Bronchial epithelial cell (primary cell): ENCODE data around the gene DIAPH3. TPM values are rescaled to one million over a fixed set of nuclear protein-coding genes. Genes with fewer than 3 reads are reported as not detected.
"Not testable (repeated sequence)": the region's sequence is repeated elsewhere in the genome, so short reads cannot be mapped to it uniquely, and the experiment has no call there.

Experiments used
- DNase-seq: peaks from one replicate; pipeline ENCODE4 v3.0.0-alpha.2; 2010; ENCODE audit warnings: low read depth
- FAIRE-seq: peaks from 2 replicates; lab custom pipeline; 2011; peaks lifted over from hg19 to GRCh38; lab: Jason Lieb, UNC
- H3K27me3 ChIP-seq: 2 replicates; pipeline ENCODE4 v1.5.1; 2011; ENCODE audit warnings: low read length; ENCODE audit not compliant: control insufficient read depth, insufficient read depth
- H3K36me3 ChIP-seq: 2 replicates; pipeline ENCODE4 v1.5.1; 2011; ENCODE audit warnings: low read length; ENCODE audit not compliant: control insufficient read depth, insufficient read depth
- H3K4me3 ChIP-seq: 2 replicates; pipeline ENCODE4 v1.5.1; 2011; ENCODE audit warnings: mild to moderate bottlenecking, low read depth, low read length, control low read depth
- total RNA-seq: library from RNA; depleted of rRNA; stranded (reverse); fragments of >200 nt; gene quantifications from 2 replicates; pipeline ENCODE4 v1.2.1, GENCODE V29; 2014
- TF ChIP-seq, protein P1 (sequence below): IDR thresholded peaks from 2 replicates; pipeline ENCODE4 v1.5.1; 2011; ENCODE audit warnings: mild to moderate bottlenecking, moderate library complexity, low read length, control low read depth, inconsistent platforms; ENCODE audit not compliant: insufficient read depth, severe bottlenecking

DIAPH3 gene
- total RNA-seq, 1 donor from 2014 or later: 0.26 TPM

DNA sequence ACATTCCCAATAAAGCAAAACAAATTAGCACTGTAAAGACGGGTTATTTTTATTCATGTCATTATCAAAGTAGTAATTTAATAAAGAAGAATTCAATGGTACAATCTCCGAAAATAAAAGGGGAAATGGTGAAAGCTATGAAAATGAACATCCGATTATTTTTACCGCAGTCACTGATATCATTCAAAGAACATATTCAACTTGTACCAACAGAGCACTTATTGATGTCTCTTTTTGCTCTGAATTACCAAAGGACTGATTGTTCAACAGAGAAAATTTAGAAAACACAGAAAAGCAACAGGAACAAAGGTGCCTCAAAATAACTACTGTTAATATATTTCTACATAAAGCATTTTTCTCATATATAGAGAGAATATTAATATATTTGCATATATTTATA lies 119.4 kb downstream of the DIAPH3 start:
- FAIRE-seq: no peak
- Histone ChIP-seq H3K36me3 (no peaks in the 10 kb centered on the region), H3K27me3 (no peaks in the 10 kb centered on the region), H3K4me3 (no peak overlapping the region)
- TF ChIP-seq, protein P1, sequence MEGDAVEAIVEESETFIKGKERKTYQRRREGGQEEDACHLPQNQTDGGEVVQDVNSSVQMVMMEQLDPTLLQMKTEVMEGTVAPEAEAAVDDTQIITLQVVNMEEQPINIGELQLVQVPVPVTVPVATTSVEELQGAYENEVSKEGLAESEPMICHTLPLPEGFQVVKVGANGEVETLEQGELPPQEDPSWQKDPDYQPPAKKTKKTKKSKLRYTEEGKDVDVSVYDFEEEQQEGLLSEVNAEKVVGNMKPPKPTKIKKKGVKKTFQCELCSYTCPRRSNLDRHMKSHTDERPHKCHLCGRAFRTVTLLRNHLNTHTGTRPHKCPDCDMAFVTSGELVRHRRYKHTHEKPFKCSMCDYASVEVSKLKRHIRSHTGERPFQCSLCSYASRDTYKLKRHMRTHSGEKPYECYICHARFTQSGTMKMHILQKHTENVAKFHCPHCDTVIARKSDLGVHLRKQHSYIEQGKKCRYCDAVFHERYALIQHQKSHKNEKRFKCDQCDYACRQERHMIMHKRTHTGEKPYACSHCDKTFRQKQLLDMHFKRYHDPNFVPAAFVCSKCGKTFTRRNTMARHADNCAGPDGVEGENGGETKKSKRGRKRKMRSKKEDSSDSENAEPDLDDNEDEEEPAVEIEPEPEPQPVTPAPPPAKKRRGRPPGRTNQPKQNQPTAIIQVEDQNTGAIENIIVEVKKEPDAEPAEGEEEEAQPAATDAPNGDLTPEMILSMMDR: no peak
- DNase-seq: no peak

DNA sequence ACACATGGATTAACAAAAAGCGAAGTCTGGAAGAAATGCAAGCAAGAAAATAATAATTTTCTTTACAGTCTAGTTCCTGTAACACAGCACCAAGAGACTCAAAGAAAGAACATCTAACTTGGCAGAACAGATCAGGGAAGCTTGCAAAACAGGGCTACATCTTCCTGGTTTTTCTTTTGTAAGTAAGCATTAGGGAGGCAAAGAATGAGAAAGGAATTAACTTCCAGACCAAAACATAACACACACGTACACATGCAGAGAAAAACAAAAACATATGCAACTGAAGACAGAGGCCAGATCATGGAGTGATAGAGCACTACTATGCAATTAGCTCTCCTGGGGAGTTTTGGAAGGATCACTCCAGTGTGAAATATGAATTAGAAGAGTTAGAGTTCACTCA lies 120.5 kb downstream of the DIAPH3 start:
- FAIRE-seq: no peak
- H3K36me3 ChIP-seq: no peaks in the 10 kb centered on the region
- H3K4me3 ChIP-seq: no peak overlapping the region
- H3K27me3 ChIP-seq: no peaks in the 10 kb centered on the region
- TF ChIP-seq, protein P1: no peak
- DNase-seq: no peak

DNA sequence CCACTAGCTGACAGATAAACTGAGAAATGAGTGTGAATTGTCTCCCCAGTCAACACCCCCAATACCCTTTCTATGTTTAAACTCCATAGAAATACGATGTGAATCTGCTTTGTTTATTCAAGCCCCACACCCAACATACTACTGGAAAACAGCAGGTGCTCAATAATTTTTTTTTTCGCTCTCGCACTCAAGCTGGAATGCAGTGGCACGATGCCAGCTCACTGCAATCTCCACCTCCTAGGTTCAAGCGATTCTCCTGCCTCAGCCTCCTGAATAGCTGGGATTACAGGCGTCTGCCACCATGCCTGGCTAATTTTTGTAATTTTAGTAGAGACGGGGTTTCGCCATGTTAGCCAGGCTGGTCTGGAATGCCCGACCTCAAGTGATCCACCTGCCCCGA lies 123.1 kb downstream of the DIAPH3 start:
- H3K36me3 ChIP-seq, H3K27me3 ChIP-seq, FAIRE-seq, H3K4me3 ChIP-seq, DNase-seq: not testable (repeated sequence)

DNA sequence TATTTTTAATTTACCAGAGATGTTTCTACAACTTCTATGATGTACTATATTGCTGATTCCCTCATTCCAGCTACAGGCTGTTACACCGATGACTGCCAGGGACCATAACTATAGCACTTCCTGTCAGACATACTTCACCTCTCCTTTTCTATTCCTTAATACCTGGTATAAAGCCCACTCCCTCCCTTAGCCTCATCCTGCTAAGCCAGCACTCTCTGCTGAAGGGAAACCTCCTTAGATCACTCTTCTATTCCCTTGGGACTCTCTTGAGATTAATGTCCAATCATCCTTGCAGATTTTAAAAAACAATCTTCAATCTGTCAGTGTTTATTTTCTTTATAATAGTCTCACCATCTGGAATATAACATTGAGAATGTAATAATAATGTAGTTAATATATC lies 127.9 kb downstream of the DIAPH3 start:
- Histone ChIP-seq H3K4me3 (no peak overlapping the region), H3K27me3 (no peaks in the 10 kb centered on the region), H3K36me3 (no peaks in the 10 kb centered on the region)
- TF ChIP-seq, protein P1: no peak
- DNase-seq: no peak
- FAIRE-seq: no peak

DNA sequence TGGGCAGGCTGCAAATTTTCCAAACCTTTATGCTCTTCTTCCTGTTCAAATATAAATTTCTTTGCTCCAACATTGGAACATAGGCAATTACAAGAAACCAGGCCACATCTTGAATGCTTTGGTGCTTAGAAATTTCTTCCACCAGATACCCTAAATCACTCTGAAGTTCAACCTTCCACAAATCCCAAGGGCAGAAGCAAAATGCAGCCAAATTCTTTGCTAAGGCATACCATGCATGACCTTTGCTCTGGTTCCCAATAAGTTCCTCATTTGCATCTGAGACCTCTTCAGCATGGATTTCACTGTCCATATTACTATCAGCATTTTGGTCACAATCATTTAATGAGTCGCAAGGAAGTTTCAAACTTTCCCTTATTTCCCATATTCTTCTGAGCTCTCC lies 130.9 kb downstream of the DIAPH3 start:
- TF ChIP-seq, protein P1: no peak

DNA sequence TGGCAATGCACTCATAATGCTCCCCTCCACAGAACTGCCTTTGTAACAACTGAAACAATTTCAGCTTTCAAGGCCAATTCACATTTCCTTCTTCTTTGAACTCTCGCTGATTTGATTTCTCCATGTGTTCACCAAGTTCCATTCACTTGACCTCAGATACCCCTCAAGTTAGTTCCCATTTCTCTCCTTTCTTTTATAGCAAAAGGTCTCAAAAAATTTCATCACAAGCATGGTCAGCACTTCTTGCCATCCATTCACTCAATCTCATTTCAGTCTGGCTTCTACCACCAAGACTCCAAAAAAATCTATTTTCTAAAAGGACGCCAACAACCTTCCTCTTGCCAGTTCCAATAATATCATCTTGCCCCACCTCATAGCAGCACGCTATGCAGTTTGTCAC lies 135.7 kb downstream of the DIAPH3 start:
- DNase-seq: no peak
- Histone ChIP-seq H3K27me3 (no peaks in the 10 kb centered on the region), H3K4me3 (no peak overlapping the region), H3K36me3 (no peaks in the 10 kb centered on the region)
- TF ChIP-seq, protein P1: no peak
- FAIRE-seq: no peak

More for the DNA sequence above, 130.9 kb downstream of the DIAPH3 start:
- DNase-seq: no peak
- H3K4me3 ChIP-seq: no peak overlapping the region
- H3K36me3 ChIP-seq: no peaks in the 10 kb centered on the region
- H3K27me3 ChIP-seq: no peaks in the 10 kb centered on the region
- FAIRE-seq: no peak
